Measurements from ENCODE around the gene NDE1.

NDE1 gene

DNA sequence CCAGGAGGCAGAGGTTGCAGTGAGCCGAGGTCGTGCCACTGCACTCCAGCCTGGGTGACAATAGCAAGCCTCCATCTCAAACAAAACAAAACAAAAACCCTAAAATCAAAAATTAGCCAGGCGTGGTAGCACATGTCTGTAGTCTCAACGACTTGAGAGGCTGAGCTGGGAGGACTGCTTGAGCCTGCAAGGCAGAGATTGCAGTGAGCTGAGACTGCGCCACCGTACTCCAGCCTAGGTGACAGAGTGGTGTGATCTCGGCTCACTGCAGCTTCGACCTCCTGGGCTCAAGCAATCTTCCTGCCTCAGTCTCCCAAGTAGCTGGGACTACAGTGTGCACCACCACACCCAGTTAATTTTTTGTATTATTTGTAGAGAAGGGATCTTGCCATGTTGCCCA, 119.2 kb downstream of the NDE1 start:
- TF ChIP-seq GATA2 (IDR thresholded peaks at IDR 0.05; ENCODE audit: low read depth, low read length) (no peak), GATA3 (IDR thresholded peaks at IDR 0.05; ENCODE audit: low read depth, low read length) (no peak)

DNA sequence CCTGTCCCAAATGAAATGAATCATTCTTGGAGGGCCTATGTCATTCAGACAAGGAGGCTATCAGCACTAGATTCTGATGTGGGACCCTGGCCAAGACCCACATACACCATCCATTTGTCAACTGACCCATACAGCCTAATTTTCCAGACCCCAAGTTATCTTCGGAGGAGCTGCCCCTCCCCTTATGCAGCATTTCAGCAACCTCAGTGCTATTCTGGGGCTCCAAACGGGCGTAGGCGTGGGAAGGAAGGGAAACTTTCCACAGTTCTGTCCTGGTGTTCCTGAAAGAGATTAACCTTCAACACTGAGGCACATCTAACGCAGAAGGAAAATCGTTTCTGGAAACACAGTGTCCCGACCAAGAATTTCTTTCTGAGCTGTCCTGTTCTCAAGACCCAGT, 120.1 kb downstream of the NDE1 start:
- TF ChIP-seq GATA3 (IDR thresholded peaks at IDR 0.05; ENCODE audit: low read depth, low read length) = no peak
- TF ChIP-seq GATA2 (IDR thresholded peaks at IDR 0.05; ENCODE audit: low read depth, low read length) = no peak

DNA sequence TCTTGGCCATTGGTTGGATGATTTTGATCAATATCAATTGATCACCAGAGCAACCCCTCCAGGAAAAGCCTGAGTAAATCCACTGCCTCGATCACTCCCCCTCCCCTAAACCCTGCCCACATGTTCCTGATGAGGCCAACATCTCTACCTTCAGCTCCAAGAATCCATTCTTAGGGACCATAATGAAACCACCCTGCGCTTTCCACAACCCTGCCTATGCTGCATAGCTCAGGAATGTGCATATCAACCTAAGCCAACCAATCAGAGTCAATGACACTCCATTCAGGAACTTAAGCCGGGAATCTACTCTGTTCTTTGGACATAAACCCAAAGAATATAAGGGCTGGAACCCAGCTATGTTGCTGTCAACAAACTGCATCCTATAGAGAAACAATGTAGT, 120.5 kb downstream of the NDE1 start:
- TF ChIP-seq GATA2 (IDR thresholded peaks at IDR 0.05; ENCODE audit: low read depth, low read length) (no peak), GATA3 (IDR thresholded peaks at IDR 0.05; ENCODE audit: low read depth, low read length) (no peak)

DNA sequence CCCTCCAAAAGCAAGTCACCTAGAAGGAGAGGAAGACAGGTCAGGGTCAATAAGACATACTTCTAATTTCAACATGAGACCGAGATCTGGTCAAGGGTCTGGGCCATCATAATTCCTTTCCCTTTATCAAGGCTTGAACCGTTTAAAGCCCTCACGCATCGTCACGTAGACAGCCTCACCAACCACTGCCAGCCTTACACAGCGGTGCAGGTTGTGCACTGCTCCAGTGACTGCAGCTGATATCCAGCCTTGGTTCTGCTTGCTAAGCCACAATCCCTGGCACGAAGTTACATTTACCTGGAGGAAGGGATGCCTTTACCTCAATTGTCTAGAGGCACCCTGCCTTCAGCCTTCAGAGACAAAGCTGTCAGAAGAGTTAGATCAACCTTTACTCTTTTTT, 121.6 kb downstream of the NDE1 start:
- TF ChIP-seq GATA3 (IDR thresholded peaks at IDR 0.05; ENCODE audit: low read depth, low read length) (no peak), GATA2 (IDR thresholded peaks at IDR 0.05; ENCODE audit: low read depth, low read length) (no peak)

DNA sequence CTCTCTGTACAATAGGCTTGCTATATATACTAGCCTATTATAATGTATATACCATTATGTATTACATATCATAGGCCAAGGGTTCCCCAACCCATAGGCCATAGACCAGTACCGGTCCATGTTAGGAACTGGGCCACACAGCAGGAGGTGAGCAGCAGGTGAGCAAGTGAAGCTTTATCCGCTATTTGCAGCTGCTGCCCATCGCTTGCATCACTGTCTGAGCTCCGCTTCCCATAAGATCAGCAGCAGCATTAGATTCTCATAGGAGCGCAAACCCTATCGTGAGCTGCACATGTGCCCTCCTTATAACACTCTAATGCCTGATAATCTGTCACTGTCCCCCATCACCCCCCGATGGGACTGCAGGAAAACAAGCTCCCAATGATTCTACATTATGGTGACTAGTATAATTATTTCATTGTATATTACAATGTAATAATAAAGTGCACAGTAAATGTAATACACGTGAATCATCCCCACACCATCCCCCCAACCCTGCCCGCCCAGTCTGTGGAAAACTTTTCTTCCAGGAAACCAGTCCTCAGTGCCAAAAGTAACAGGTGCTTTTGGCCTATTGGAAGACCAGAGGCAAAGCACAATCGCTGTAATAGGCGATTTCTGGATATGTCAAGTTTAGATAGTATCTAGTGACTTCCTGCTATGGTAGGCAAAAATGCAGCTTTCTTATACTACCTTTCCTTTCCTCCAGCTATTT, 122.7 kb downstream of the NDE1 start:
- TF ChIP-seq GATA3 (IDR thresholded peaks at IDR 0.05; ENCODE audit: low read depth, low read length) (no peak), GATA2 (IDR thresholded peaks at IDR 0.05; ENCODE audit: low read depth, low read length) (no peak)

DNA sequence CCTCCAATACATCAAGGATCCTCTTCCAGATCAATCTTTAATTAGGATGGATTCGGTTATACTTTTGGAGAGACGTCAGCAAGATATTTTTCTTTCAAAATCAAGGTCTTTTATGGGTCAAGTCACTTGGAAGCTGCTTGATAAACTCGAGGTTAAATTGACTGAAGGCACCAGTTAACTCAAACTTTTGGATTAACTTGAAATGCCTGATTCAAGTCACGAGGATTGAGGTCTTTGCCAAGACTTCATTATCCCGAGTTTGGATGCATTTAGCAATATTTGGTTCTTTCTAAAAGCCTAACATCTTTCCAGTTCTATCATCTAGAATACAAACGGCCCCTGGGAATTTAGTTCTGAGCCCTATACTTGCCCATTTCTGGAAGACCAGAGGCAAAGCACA, 123.9 kb downstream of the NDE1 start:
- TF ChIP-seq GATA3 (IDR thresholded peaks at IDR 0.05; ENCODE audit: low read depth, low read length) (no peak), GATA2 (IDR thresholded peaks at IDR 0.05; ENCODE audit: low read depth, low read length) (no peak)

DNA sequence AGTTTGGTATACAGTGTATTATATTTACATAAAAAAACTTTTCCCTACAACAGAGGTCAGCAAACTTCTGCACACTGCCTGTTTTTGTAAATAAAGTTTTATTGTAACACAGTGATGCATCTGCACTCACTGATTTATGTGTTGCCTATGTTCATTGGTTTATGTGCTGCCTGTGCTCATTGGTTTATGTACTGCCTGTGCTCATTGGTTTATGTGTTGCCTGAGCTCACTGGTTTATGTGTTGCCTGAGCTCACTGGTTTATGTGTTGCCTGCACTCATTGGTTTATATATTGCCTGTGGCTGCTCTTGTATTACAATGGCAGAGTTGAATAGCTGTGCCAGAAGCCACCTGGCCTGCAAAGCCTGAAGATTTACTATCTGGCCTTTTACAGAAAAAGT, 125.2 kb downstream of the NDE1 start:
- TF ChIP-seq GATA3 (IDR thresholded peaks at IDR 0.05; ENCODE audit: low read depth, low read length) (no peak), GATA2 (IDR thresholded peaks at IDR 0.05; ENCODE audit: low read depth, low read length) (no peak)

DNA sequence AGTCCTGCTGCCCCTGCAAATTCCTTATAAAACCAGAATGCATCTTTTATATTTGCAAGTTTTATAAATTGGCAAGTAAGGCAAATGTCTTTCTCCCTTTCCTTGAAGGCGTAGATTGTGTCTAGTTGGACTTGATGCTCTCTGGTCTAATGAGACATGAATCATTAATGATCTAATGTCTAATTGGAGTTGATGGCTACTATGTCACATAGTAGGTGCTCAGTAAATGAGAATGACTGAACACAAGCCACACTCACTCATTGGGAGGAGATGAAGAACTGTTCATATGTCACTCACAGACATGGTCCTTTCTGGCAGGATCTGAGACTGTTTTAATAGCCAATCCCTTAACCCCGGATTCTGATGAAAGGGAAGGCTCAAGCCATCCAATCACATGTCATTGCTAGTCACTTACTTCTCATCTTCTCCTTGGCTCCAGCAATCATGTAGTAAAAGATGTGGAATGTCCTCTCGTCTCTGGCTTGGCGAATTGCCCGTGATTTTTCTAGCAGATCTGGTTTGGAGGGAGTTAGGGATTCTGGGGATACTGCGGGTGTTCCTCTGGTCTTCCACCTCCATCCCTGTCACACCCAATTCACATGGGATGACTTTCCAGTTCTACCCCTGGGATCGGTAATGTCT, 125.7 kb downstream of the NDE1 start:
- TF ChIP-seq GATA2 (IDR thresholded peaks at IDR 0.05; ENCODE audit: low read depth, low read length) = no peak
- TF ChIP-seq GATA3 (IDR thresholded peaks at IDR 0.05; ENCODE audit: low read depth, low read length) = no peak
